Esophagus muscularis mucosa (tissue), 3 donors: ENCODE results near the gene C2CD2L.

Experiments
- POLR2AphosphoS5 ChIP-seq, 2 donors: sonication (generic); formaldehyde crosslinking; IDR thresholded peaks; one replicate each; pipeline ENCODE4 v1.6.1; 2017; ENCODE audit warnings: antibody characterized with exemption in 2 of 2
- TF ChIP-seq, protein P1 (sequence below), 3 experiments: fragments of 200-600 bp in 2 of 3; fragments of 450-650 bp in 1 of 3; sonication (generic) in 2 of 3; IDR thresholded peaks; one replicate each; pipeline ENCODE4 v1.5.1; 2017 to 2019; ENCODE audit warnings: antibody characterized with exemption in 3 of 3, mild to moderate bottlenecking in 2 of 3, moderate library complexity in 1 of 3

DNA sequence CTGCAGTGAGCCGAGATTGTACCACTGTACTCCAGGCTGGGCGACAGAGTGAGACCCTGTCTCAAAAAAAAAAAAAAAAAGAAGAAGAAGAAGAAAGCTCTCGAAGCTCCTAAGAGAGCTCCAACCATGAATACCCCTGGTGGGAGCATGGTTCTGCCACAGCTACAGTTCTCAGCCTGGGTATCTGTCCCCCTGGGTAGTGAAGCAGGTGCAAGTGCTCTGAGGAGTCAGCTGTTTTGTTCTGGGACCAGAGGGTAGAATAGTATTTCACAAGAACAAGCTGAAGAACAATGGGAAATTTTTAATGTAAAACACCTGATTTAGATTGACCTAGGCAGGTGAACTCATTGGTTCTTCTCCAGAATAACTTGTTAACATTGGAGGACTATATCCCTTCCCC, 45.9 kb upstream of the C2CD2L start:
- TF ChIP-seq, protein P1, sequence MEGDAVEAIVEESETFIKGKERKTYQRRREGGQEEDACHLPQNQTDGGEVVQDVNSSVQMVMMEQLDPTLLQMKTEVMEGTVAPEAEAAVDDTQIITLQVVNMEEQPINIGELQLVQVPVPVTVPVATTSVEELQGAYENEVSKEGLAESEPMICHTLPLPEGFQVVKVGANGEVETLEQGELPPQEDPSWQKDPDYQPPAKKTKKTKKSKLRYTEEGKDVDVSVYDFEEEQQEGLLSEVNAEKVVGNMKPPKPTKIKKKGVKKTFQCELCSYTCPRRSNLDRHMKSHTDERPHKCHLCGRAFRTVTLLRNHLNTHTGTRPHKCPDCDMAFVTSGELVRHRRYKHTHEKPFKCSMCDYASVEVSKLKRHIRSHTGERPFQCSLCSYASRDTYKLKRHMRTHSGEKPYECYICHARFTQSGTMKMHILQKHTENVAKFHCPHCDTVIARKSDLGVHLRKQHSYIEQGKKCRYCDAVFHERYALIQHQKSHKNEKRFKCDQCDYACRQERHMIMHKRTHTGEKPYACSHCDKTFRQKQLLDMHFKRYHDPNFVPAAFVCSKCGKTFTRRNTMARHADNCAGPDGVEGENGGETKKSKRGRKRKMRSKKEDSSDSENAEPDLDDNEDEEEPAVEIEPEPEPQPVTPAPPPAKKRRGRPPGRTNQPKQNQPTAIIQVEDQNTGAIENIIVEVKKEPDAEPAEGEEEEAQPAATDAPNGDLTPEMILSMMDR (IDR thresholded peaks at IDR 0.05), result no peak
- no peak for TF ChIP-seq POLR2AphosphoS5 (IDR thresholded peaks at IDR 0.05)
